NCI-H774 (cell line): ENCODE data around the gene GSC.
"Not testable (repeated sequence)": the region's sequence is repeated elsewhere in the genome, so short reads cannot be mapped to it uniquely, and the experiment has no call there.

Experiments used
- DNase-seq: peaks from one replicate; lab custom pipeline; 2025; lab: John Stamatoyannopoulos, UW

Gene GSC

DNA sequence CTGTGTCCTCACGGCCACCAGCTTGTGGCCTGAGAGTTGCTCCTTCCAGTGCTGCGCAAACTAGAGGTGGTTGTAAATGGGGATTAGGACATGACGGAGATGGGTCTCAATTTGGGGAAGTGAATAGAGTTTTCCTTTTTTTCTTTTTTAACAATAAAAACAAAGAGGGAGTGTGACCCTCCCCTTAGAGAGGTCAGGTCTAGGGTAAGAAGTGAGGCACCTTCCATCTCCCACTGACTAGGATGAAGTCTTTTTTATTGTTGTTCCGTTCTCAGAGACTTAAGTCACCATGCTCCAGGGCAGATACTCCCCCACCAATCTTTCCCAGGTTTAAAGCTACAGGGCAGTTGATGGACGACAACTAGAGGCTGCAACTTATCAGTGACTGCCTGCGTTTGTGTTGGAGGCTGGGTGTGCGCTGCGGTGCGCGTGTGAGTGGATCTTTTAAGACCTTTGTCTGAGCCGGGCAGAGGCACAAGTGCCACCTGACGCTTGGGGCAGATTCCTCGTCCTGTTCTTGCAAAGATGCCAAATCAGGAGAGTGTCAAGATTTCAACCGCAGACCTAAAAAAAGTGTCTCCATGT, 2.1 kb upstream of the GSC start:
- DNase-seq: no peak

DNA sequence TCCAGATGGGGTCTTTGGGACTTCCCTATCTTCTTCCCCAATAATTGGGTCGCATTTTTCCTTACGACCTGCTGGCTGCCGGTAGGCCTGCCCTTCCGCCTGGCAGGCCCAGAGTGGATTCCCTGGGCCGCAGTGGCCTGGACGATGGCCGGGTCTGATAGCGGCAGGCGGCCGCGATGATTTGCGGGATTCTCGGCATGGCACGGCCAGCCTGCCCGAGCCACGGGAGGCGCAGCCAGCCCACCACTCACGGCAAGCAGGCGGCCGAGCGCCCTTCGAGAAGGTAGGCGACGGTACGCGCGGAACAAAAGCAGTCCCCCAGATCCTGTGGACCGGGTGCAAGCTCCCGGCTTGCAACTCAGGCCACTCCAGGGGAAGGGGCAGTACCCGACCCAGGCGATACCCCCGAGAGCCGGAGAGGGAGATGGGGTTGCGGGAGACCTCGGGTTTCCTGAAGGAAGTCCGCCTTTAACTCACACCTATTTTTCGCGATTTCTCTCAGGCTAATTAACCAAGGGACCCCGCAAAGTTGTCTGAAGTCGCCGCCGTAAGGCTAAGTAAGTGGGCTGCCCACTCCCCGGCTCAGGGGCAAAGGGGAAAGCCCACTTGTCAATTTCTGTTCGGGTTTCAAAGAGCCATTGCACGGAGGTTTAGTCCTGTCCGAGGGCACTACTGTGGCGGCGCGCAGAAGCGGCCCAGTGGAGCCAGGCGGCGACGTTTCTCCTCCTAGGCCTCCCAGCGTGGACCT, 1.4 kb upstream of the GSC start:
- DNase-seq: no peak

GRCh38 chr14:94770815-94771157, 873 bp upstream of the GSC start:
- DNase-seq: no peak

GRCh38 chr14:94770251-94770749, 387 bp upstream of the GSC start:
- DNase-seq: no peak

GRCh38 chr14:94768521-94769390, 1.2 kb downstream of the GSC start:
- no peak for DNase-seq

DNA sequence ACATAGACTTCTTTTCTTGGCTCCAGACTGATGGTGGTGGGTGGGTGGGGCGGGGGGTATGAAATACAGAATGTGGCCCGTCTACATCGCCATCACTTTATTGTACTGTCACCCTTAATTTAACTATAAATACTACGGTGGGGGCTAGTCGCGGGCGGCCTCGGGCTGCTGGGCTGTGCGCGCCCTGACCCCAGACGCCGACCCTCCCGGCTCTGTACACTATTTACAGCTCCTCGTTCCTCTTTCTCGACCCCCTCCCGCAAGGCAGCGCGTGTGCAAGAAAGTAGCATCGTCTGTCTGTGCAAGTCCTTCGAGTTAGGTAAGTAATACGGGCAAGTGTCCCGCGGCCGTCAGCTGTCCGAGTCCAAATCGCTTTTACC, 1.8 kb downstream of the GSC start:
- DNase-seq: no peak

DNA sequence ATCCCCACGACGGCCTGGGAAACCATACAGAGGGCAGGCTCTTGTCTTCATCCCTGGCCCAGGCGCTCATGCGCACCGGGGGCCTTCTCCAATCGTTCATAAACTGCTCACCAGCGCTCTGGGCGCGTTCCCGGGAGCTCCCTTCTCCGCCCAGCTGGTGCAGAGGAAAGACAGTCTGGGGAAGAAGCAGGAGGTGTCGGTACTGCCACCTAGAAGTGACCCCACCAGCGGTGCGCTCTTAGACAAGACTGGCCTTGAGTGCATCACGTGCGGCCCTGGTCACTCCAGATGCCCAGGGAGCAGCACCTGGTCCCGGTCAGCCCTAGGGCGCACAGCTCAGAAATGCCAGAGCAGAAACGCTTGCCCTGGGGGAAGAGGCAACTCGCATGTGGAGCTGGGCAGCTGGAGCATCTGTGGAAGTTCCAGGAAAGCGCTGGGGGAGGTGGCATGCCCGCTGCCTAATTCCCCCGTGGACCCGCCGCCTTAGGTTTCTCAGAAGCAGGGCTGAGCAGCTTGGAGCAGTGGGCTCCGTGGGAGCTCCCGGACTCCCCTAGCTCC, 2.5 kb downstream of the GSC start:
- no peak for DNase-seq

DNA sequence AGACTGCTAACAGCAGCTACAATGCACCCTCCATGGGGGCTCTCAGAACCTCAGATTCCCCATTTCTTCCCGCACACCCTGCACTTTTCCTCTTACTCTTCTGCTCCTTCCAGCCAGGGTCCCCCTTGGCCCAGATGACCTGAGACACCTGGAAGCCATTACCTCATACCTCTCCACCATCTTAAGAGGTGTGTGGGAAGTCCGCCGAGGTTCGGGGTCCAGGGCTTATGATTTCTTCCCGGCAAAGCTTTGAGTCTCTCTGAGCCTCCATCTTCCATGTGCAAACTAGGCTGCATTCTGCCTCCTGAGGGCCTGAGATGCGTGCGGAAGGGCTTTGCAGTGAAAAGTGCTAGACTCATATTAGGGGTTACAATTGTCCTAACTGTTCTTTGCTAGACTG, 5.3 kb downstream of the GSC start:
- DNase-seq: no peak

DNA sequence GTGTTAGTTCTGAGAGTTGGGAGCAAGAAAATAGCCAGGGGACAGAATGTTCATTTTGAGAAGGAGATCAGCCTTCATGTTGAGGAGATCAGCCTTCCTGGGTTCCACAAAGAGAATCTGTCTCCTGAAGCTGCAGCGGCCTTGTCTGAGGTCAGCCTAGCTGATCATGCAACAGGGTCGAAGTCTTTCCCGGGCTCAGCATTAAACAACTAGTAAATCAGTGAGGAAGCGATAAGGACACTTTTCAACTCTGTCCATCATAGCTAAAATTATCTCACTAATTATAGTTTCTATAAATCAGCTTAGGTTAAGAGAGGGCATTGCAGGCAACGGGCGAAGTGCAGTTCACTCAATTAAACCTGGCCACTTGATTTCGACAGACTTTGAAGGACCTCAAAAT, 7.5 kb downstream of the GSC start:
- DNase-seq: no peak

- no peak for DNase-seq
Measured at GRCh38 chr14:94761997-94762377, 7.9 kb downstream of the GSC start.

DNA sequence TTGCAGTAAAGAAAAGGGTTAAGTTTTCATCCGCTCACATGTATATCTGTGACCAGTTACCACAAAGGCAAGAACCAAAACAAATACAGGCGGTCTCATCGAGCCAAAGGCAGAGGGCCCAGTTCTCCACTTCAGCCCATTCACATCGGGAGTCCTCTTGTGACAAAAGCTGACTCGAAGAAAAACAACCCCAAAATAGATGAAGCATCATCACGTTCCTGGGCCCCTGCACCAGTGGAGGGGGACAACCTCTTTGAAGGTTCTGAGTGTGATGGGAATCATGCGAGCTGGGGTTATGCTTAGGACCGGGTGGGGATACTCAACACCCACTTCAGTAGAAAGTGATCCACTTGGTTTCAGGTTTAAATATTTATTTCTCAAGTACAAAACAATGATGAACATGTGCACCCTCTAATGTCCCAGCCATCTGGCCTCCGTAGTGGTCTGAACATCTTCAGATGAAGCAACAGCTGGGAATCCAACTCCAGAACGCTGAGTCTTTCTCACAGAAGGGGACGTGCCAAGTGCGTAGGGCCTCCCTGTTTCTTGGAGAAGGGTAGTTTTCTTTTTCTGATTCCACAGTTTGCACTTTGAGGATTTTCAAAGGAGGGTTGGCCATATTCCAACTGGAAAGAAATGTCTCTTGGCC, 8.4 kb downstream of the GSC start:
- DNase-seq: no peak

DNA sequence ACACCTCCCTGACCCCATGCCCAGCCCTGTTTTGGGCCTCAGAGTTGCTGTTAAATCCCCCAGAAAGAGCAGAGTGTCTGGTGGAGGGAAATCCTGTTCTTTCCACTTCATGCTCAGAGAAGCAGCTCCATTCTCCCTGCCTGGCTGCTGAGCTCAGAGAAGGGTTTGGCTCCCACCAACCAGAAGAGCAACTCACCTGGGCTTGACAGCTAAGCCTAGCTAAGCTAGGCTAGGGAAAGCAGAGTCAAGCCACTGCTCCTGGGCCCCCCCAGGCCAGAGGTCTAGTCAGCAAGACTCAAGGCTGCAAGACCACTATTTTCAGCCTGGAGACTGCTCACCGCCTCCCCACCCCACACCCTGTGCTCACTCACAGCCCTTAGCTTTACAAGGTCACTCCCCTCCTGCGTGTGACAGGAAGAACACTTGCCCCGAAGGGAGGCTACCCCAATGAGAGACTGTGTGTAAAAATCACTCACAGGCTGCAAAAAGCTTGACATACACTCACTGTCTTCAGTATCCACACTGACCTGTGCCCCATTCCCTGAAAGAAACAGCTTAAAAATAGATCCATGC, 13.5 kb downstream of the GSC start:
- DNase-seq: no peak

- DNase-seq: no peak
Measured at GRCh38 chr14:94754391-94754942, 15.4 kb downstream of the GSC start.

DNA sequence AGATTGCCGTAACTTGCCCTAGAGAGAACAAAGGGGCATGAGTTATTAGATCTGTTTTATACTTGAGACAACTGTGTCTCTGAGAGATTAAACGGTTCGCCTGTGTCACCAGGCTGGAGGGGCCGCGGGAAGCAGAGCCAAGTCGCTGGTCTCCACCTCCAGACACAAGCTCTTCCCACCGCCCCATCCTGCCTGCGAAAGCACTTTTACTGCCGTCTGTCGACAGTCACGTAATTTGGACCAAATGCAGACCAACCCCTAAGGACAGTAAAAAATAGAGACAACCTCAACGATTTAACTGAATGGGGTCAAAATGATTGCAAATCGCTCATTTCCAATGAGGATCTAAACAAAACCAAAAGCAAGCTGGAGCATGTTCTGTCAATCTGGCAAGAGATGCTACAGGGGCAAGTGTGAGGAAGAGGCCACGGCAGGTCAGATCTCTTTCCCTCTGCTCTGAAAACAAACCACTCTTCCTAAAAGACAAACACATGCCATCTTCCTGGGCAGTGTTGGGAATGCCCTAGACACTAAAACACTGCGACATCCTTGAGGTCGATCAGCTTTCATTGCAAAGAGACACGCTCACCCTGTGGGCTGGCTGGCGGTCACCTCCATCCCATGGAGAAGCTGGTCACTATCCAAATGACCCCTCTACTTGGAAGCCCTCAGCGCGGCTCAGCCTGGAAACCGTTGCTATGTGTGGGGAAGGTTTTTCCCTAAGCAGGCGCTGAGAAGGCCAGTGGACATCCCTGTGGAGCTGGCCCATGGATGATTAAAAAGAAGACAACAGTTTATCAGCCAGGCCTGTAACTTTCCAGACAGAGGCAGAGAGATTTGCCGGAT, 17.1 kb downstream of the GSC start:
- no peak for DNase-seq

DNA sequence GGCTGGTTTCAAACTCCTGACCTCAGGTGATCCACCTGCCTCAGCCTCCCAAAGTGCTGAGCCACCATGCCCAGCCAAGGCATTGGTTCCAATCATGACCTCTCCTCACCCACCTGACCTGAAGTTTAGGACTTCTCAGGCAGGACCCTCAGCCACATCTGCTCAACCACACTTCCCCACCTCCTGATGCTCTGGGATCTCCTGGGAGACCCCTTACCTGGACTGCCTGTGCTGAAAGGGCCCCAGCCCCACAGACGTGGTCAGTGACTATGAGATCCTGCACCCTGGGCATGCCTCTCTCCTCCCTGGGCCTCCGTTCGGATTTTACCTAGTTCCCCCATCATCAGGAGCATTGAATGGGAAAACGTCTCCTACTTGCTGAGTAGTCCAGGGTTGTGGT, 18.0 kb downstream of the GSC start:
- DNase-seq: no peak

DNA sequence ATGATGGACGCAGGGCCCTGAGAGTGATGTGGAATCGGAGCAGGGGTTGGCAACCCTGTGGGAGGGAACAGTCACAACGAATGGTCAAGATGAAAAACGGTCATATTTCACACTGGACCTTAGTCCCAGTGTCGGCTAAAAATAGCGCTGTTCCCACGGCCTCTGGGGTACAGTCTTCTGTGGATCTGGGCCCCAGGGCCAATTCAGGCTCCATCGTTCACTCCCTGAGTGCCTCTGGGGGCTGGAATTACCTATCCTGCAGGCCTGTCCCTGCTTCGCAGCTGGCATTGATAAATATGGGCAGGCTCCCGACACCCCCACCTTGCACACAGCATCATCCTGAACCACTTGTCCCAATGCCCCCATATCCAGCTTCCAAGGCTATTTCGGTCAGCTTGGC, 18.6 kb downstream of the GSC start:
- no peak for DNase-seq

DNA sequence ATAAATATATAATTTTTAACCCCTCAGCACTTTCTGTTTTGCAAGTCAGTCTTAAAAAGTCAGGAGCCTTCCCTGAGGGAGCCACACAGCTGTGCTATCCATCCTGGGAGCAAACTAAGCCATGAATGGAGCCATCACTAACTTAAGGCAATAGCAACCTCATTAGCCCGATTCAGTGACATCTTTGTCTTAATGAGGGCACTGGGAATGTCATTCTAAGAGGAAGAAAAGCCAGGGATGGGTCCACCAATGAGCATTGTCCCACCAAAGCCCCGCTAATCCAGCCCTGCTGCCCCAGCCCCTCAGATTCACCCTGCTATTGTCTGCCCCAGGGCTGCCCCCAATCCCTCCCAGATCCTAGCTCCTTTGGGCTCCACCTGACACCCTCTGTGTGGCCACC, 19.5 kb downstream of the GSC start:
- DNase-seq: no peak

DNA sequence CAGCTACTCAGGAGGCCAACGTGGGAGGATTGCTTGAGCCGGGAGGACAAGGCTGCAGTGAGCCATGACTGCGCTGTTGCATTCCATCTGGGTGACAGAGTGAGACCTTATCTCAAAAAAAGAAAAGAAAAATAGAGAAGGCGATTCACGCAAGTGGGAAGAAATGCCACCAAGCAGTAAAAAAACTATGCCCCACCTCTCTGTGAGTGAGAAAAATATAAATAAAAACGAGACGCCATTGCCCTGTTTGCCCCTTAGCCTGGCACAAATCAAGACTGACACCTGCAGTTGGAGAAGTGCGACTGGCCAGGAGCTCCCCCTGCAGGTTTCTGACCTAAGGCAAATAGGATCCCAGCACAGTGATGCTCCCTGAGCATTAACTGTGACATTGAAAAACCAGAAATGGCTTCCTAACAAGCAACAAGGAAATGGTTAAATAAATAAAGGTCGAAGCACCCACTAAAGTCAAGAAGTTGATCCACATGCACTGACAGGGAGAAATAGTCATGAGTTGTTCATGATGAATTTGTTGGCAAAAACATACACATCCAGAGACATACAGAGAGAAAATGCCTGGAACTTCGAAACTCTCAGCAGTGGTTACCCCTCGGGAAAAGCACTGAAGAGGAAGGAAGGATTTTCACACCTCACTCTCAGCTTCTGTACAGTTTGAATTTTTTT, 21.1 kb downstream of the GSC start:
- peak; percentile 4 for DNase-seq

GRCh38 chr14:94747739-94748138, 22.2 kb downstream of the GSC start:
- DNase-seq: no peak

- DNase-seq: not testable (repeated sequence)
Measured at GRCh38 chr14:94747153-94747552, 22.8 kb downstream of the GSC start.
